Putamen (tissue), 1 donor: ENCODE results near the gene WNT1.

Experiments used
- DNase-seq: peaks from one replicate; pipeline ENCODE4 v3.0.0-alpha.2; 2016; ENCODE audit warnings: low spot score

The WNT1 gene

DNA sequence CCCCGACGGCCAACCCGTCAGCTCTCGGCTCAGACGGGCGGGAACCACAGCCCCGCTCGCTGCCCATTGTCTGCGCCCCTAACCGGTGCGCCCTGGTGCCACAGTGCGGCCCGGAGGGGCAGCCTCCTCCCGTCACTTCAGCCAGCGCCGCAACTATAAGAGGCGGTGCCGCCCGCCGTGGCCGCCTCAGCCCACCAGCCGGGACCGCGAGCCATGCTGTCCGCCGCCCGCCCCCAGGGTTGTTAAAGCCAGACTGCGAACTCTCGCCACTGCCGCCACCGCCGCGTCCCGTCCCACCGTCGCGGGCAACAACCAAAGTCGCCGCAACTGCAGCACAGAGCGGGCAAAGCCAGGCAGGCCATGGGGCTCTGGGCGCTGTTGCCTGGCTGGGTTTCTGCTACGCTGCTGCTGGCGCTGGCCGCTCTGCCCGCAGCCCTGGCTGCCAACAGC lies at the start of gene WNT1:
TSS of gene WNT1 (plus strand) at position 32 of the 450 bp plus-strand sequence. CDS start at position 361, 329 bp downstream.
- no peak for DNase-seq

DNA sequence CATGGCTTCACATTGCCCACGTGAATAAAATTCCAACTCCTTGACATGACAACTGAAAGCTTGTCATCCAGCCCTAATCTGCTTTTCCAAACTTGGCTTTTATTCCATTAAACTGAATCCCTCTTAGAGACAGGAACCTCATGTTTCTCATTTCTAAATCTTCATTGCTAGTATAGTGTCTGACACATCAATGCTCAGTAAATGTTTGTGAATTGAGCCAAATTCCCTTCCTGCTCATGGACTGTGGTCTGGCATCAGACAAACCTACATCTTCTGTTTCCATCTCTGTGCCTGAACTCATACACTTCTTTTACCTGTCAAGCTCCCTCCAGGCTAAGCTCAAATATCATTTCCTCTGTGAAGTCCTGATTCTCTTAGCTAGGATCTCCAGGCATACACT lies 48.6 kb upstream of the WNT1 start:
- no peak for DNase-seq

DNA sequence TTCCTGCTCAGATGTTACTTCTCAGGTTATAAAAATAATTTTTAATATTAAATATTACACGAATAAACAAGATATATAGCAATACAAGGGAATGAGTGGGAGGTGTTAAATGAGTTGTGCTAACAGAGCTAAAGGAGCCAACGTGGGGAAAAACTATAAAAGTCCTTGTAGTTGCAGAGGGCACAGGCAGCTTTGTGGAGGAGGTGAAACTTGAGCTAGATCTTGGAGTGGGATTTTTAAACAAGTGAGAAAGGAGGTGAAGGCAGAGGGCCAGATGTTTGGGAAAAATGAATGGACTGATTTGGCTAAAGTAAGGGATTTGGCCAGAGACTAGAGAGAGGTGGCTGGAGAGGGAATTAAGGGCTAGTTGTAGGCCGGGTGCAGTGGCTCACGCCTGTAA lies 47.6 kb upstream of the WNT1 start:
- no peak for DNase-seq

DNA sequence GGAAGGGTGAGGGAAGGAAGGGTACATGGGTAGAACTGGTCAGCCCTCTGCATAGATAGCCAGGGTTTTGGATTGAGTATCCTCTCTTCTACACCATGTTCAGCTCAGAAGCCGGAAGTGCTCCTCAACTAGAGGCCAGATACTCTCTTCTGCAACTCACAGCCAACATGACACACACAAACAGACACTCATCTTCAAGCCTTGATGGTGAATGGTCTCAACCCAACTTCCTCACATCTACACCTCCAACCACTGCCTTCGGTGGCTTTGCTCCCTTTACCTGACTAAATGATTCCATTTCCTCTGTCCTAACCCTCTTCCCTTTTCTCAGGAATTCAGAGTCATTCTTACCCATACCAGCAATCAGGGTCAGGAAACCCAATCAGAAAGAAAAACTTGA lies 45.2 kb upstream of the WNT1 start:
- DNase-seq: no peak

DNA sequence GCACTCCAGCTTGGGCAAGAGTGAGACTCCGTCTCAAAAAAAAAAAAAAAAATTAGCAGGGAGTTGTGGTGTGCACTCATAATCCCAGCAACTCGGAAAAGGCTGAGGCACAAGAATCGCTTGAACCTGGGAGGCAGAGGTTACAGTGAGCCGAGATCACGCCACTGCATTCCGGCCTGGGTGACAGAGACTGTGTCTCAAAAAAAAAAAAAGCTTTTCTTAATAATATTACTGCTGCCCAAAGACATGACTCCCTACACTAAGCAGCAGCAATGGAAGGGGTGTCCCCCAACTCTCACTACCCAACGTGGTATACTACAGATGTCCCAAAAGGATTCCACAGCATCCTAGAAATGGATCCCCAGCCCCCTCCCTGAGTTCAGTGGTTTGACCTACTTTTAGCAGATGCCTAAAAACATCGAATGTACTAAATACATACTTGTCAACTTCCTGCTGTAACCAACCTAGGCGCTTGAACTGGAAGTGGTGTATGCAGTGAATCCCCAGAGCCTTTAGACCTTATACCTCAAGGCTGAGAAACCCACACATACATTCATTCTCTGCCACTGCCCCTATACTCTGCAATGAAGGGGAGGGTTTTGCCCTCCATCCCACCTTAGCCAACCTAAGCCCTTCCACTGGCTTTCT lies 44.3 kb upstream of the WNT1 start:
- no peak for DNase-seq

DNA sequence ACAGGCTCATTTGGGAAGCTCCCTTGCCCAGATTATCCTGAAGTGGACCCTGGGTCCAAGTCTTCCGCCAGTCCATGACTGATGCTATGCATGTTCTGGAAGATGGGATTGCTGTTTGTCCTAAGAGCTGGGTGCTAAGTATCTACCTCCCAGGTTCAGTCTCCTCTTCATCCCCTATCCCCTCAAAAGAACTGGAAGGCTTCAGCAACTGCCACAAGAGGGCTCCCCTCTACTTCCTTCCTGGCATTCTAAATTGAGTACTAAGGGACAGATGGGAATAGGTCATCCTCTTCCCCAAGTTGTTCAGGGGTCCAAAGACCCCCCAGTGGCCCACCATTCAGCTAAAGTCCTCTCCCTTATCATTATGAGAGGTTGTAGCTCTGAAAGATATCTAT lies 43.8 kb upstream of the WNT1 start:
- no peak for DNase-seq

DNA sequence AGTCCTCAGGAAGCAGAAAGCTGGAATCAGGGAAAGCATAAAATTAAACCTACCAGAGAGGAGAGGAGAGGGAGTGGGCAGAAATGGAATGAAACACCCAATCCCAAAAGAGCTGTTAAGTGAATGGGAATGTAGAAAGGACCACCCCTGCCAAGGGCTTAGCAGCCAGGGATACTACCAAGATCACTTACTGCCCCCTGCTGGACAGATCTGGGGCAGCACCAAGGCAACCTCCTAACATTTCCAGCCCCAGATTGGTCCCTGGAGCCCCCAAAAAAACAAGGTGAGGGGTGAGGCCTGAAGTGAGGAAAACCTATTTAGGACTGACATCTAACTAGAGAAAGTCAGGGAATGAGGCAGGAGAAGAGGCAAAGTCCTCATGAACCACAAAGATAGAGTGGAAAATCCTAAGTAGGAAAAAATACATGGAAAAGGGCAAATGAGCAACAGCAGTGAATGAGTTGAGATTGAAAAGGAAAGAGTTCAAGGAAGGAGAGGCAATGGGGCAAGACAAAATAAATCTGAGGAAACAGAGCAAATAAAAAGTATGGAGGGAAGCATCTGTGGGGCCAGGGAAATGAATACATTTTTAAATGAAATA lies 41.6 kb upstream of the WNT1 start:
- DNase-seq: peak; percentile 39

DNA sequence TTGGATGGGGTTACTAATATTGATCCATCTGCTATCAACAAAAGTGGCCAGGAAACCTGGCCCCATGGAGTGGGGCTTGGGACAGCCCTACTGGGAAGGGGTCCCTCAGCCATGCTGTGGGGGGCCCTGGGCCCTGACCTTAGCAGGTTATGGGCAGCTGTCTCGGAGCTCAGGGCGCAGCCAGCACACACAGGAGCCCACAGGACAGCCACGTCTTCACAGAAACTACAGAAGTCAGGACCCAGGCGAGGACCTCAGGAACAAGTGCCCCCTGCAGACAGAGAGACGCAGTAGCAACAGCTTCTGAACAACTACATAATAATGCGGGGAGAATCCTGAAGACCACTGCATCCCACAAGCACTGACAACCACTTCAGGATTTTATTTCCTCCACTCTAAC lies 41.0 kb upstream of the WNT1 start:
- DNase-seq: no peak

DNA sequence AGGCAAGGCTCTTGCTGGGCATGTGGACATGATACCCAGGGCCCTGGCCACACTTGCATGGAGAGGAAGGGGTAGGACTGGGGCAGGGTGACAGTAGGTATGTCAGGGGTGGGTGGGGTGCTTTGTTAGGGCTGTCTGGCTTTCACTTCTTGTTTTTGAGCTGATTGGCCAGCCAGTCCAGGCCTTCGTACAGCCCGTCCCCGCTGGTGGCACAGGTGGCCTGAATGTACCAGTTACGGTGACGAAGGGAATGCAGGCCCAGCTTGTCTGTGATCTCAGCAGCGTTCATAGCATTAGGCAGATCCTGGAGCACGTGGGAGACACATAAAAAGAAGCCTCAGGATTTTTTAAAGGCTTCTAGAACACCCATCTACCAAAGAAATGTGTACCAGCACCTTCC lies 39.3 kb upstream of the WNT1 start:
- DNase-seq: peak; percentile 30

DNA sequence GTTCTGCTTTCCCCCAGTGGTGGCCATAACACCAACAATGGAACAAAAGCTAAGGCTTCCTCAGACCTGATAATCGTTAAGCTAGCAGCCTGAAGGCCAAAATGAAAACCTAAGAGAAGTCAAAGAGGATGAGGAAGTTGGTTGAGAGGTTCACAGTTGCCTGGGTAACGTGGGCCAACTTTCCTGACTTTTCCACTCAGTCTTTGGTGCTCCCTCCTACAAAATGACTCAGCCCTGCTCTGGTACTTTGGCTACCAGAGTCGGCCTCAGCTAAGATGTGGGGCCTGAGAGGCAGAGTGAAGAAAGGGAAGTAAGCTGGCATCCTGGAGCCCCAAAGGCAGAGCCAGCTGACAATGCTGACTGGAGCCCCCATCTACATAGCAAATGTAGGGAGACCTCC lies 37.9 kb upstream of the WNT1 start:
- DNase-seq: no peak

DNA sequence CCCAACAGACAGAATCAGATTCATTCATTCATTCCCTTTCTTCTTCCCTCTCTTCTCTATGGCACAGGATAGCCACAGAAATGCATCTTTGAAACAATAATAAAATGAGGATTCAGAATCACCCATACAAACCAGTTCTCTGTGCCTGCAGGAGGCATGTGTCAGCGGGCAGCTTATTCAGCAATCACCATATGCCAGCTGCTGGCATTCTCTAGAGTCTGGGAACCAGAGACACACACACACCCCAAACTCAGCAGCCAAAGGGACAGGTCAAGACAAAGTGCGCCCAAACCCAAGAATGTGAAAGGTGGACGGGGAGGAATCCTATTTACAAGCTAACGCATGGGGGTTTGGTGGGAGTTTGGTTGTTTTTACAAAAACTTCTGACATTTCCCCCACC lies 34.9 kb upstream of the WNT1 start:
- no peak for DNase-seq

DNA sequence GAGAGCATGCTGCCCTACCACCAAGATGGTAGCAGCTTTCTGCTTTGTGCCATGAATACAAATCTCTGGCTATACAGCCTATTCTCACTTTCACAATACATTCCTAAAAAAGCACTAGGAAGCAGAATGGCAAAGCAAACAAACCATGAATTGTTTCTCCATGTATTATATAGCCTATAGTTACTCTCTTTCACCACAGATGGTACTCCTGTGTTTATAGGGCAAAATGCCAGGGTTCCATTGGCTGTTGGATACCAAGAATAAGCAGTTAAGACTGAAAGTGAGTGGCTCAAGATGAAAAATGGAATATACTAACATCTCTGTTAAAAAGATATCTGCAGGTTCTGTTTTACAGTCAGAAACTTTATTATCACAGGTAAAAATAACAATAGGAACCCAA lies 31.9 kb upstream of the WNT1 start:
- DNase-seq: no peak

DNA sequence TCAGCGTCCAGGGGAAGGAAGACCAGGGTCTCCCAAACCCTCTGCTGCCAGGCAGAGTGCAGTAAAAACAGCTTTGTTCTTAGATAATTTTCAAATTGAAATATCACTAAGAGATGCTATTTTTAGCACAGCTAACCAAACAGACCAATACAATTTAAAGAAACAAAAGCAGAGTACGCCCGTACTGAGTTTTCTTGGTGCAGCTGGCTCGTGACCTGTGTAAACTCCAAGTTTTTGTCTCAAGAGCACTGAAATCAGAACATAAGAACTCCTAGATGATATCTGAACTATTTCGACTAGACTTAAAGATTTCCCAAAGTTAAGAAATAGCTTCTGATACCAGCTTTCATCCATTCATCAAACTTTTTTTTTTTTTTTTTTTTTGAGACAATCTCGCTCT lies 31.2 kb upstream of the WNT1 start:
- no peak for DNase-seq

DNA sequence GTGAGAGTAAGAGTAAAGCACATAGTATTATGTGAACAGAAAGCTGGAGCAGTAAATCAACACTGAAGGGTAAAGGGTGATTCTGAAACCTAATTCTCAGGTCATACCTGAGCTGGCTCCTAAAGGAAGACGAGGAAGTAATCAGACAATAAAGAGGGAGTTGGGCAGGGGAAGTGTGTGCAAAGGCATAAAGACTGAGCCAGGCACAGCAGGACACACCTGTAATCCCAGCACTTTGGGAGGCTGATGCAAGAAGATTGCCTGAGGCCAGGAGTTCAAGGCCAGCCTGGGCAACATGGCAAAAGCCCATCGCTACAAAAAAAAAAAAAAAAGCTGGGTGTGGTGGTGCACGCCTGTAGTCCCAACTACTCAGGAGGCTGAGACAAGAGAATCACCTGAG lies 30.4 kb upstream of the WNT1 start:
- DNase-seq: no peak

DNA sequence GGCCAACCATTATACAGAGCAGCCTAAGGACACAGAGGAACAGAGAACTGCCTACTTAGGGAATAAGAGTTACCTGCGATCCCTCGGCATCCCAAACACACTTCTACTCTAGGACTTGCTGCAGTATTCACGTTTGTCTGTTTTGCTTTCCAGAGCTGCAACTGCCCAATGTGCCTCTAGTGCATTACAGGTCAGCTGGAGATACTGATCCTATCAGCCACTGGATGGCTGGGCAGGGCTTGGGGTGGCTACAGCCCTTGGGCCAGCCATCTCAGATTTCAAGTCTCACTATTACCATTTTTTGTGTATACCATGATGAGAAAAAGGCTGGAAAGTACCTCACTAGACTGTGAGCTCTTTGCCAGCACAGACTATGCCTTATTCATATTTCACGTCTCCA lies 25.4 kb upstream of the WNT1 start:
- DNase-seq: no peak

DNA sequence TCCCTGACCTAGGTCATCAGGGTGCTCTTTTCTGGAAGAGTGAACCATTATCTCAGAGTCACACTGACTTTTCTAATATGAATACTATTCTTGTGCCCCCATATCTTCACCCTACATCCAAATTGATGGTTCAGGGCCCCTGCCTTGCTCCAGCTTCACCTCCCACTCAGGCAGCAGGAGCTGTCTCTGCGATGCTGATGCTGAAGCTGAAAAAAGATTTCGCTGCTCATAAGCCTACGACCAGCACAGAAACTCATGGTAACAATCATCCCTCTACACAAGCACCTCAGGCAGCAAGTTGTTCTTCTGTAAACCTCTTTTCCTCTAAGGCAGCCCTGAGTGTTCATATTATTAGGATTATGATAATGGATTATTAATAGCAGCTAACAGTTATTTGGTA lies 24.1 kb upstream of the WNT1 start:
- peak; percentile 32 for DNase-seq

DNA sequence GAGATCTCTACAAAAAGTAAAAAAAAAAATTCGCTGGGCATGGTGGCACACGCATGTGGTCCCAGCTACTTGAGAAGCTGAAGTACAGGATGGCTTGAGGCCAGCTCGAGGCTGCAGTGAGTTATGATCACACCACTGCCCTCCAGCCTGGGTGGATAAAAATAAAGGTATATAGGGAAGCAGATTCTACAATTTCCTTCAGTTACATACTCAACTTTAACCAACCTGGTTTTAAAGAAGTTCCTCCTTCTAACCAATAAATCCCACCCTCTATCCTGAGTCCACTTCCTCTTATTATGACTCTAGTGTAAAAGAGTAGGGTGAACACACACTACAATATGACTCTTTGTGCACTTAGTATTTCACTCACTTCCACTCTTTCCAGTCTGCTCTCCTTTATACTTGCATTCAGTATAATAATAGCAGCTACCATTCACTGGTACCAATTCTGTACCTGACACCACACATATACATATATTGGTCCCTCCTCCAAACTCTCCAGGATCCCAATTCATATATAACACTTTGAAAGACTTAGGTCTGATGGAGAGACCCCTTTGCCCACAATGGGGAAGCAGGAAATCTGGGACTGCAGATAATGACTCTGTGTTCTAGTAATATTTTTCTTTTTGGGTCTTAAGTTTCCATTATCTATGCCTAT lies 23.2 kb upstream of the WNT1 start:
- DNase-seq: no peak

DNA sequence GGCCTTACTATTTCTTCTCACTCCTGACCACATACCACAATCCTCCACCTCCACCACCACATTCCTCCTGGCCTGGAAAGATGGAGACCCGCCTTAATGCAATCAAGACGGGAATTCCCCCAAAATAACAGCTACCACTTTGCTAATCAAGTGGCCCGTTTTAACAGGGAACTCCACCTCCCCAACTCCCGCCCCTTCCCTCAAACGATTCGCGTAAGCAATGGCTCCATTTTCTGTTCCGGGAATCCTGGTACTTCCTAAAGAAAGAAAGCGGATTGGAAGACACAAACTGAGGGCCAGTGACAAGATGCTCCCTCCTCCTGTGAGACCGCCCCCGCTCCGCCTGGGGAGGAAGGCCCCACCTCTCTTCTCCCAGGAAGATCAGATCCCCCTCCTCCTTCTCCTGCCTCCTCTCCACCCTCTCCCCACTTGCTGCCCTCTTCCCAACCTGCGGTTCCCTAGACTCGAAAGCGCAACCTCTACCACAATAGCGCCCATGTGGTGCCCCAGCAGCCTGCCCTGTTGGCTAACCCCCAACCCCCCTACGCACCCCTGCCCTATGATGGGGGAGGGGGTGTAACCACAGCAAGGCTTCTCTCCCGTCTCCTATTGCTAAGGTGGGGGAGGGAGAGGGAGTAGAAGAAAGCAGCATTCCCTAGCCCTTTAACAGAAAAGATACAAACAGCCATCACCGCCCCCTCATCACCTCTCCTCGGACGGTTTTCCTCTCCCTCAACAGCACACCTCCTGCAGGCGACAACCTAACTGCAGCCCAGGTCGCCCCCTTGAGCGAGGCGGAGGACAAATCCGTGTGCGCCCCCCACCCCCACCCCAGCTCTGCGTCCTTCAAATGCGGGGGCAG lies 21.6 kb upstream of the WNT1 start:
- peak; percentile 90 for DNase-seq

DNA sequence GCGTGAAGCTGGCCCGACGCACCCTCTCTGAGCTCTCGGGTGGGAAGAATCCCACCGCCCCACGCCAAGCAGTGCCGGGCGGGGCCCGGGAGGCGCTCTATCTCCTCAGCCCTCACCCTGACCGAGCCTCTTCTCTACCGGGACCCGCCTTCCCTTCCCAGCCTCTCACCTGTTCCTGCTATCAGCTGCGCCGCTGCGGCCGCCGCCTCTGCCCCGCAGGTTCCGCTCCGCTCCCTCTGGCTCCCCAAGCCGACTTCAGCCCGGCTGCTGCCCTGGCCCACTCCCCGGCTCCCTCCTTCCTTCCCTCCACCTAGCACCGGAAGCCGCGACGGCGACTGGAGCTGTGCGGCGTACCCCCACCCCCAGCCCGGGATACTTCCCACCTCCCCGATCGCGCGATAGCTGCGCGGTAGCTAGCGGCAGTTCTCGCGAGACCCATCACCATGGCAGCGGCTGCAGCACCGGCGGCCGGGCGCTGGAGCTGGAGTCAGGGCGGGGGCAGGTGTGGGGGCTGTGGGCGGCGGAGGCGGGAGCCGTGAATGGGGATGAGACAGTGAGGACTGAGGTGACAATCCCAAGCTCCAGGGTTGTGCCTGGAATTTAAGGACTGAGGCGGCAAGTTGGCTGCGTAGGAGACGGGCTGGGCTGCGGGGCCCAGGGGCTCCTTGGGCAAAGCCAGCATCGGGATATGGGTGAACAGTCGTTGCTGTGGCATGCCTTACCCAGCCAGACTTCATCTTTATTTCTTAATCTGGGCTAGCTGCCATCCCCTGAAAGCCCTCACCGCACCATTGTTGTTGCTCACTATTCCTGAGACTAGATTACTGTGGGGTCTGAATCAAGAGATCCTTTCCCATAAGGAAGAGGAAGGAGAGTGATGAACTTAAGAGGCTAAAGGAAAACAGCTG lies 20.7 kb upstream of the WNT1 start, which contains the start of gene ARF3:
TSS of gene ARF3 (minus strand) at position 347 of the 908 bp plus-strand sequence. CDS start 16,392 bp downstream, outside the sequence.
- peak; percentile 92 for DNase-seq

DNA sequence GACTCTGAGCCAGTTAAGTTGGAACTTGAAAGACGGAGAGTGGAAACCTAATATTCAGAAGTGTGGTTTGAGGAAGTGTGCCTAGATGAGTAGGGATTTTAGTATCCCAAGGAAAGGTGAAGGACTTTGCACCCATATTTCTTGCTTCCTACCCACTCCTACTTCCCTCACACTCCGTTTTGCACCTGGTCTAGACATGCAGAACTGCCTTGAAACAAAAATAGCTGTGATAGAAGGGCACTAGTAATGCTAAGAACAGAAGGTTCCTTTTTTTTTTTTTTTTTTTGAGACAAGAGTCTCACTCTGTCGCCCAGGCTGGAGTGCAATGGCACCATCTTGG lies 20.1 kb upstream of the WNT1 start:
- peak; percentile 11 for DNase-seq

DNA sequence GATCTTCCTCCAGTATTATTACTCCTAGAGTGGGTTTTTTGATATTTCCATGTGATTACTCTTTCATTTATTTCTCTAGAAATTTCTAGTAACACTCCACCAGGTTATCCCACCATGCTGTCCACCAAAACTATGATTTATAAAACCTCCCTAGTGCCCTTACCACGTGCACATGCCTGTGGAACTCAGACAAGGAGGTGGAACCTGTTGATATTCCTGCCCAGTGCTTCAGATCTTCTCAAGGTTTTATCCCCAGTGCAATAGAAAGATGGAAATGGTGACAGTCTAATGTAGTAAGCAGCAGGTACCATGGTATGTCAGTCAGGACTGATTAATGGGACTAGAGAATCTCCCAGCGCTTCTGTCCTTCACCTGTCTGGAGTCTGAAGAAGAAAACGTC lies 17.3 kb upstream of the WNT1 start:
- DNase-seq: no peak

DNA sequence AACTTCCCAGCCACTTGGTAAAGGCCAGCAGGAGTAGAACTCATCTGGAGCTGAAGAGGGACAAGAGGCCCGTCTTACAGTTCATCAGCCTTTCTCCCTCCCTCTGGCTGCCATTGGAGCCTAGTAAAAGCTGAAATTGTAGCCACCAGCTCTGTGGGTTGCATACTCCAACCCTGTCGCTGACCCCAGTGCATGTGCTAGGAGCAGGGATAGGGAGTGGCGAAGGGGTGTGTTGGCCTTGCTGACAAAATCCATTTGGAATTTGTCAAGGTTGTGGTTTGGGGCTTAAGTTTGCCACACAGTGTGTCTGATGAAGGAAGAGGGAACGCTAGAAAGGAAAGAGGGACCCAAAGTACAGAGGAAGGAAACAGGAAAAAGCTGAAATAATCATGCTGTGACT lies 16.8 kb upstream of the WNT1 start:
- no peak for DNase-seq
